Lung (tissue), 12 donors: ENCODE data around the gene PHKB. TPM values are rescaled to one million over a fixed set of nuclear protein-coding genes. Genes with fewer than 3 reads are reported as not detected.

ENCODE experiments used
- ATAC-seq: fragments of 200-7000 bp; cut with Tn5 transposase; one replicate; pipeline ENCODE4 v1.9.1; 2020; ENCODE audit warnings: moderate number of reproducible peaks; ENCODE audit not compliant: insufficient read depth, low FRiP score
- DNase-seq, 3 donors: peaks; one replicate each; pipeline ENCODE4 v3.0.0-alpha.2; 2013 to 2017
- H3K27ac ChIP-seq, 2 donors: one replicate each; pipeline ENCODE4 v1.5.1; 2013; ENCODE audit warnings: mild to moderate bottlenecking in 2 of 2, moderate library complexity in 2 of 2, control low read depth in 1 of 2, inconsistent platforms in 1 of 2, low read depth in 1 of 2, low read length in 1 of 2
- H3K27me3 ChIP-seq, 3 donors: one replicate each; pipeline ENCODE4 v1.5.1; 2013; ENCODE audit warnings: low read length in 2 of 3; ENCODE audit not compliant: control insufficient read depth in 3 of 3, insufficient read depth in 3 of 3
- H3K36me3 ChIP-seq, 4 donors: one replicate each; pipeline ENCODE4 v1.5.1; 2013; ENCODE audit warnings: low read length in 4 of 4, mild to moderate bottlenecking in 1 of 4, moderate library complexity in 1 of 4; ENCODE audit not compliant: control insufficient read depth in 4 of 4, insufficient read depth in 4 of 4
- H3K4me1 ChIP-seq, 5 donors: one replicate each; pipeline ENCODE4 v1.5.1; 2013; ENCODE audit warnings: low read length in 5 of 5, mild to moderate bottlenecking in 2 of 5, moderate library complexity in 1 of 5; ENCODE audit not compliant: control insufficient read depth in 5 of 5, insufficient read depth in 5 of 5
- H3K4me3 ChIP-seq: one replicate; pipeline ENCODE4 v1.5.1; 2013; ENCODE audit warnings: mild to moderate bottlenecking, control low read depth, moderate library complexity
- H3K9ac ChIP-seq, 2 donors: one replicate each; pipeline ENCODE4 v1.5.1; 2013; ENCODE audit warnings: low read length in 2 of 2, control low read depth in 1 of 2; ENCODE audit not compliant: insufficient read depth in 1 of 2
- H3K9me3 ChIP-seq, 4 donors: one replicate each; pipeline ENCODE4 v1.5.1; 2013; ENCODE audit warnings: low read length in 3 of 4, mild to moderate bottlenecking in 1 of 4, moderate library complexity in 1 of 4; ENCODE audit not compliant: control insufficient read depth in 4 of 4, insufficient read depth in 3 of 4
- WGBS, 2 donors: extraction: QIAGEN DNeasy Blood & Tissue Kit; methylation state at CpG; one replicate each; pipeline ENCODE4 v1.1.7; 2013; 5-methylcytosine and 5-hydroxymethylcytosine counted together
- polyA plus RNA-seq, 2 donors: library from polyadenylated mRNA; stranded (reverse); fragments of 200-250 nt; gene quantifications; one replicate each; pipeline ENCODE4 v1.2.1, GENCODE V29; 2013
- total RNA-seq, 2 donors: library from RNA; depleted of rRNA in 1 of 2; stranded (reverse); fragments of >200 nt in 1 of 2; gene quantifications; one replicate each; pipeline ENCODE4 v1.2.1, GENCODE V29; 2014 to 2021
- TF ChIP-seq, protein P1 (sequence below): IDR thresholded peaks from 2 replicates; pipeline ENCODE4 v1.5.1; 2012; ENCODE audit warnings: mild to moderate bottlenecking; ENCODE audit errors: control extremely low read depth, extremely low read depth
- donor health status: control.
- donor health status: control.
- donor health status: Bipolar disorder and iron deficiency.
- donor health status: healthy.
- donor health status: DM: yes; HTN: yes; CAD: no.

Gene PHKB
- total and polyA plus RNA-seq, 4 donors: 21.2 to 134 (median 49.6) TPM

DNA sequence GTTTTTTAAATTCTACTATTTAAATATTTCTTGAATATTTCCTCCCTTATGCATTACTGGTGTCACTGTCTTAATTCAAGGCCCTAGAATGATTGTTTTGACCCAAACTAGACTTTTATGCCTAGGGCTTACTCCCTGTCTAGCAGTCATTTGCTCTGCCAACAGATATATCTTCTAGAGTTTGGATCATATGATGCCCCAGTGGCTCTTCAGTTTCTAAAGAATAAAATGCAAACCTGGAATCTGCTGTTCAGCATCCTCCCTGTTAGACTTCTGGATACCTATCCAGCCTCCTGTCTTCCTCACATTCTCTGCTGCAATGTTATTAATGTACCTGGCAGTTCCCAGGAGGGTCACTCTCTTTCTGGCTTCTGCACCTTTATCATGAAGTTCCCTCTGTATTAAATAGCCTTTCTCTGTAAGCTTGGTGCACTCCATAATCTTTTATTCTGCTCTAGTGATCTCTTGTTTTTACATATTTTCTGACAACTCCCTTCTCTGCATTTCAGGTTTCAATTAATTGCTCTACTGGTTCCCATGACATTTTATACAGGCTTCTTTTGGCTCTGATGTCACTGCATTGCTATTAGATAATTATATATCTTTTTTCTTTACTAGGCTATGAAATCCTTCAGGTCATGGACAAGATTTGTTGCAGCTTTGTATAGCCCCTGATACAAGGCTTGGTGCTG is 15.7 kb downstream of the PHKB start:
- no peak overlapping the region for H3K27ac ChIP-seq
- H3K36me3 ChIP-seq: peaks cover 0 to 2% (median 0%) of the 10 kb centered on the region in 4 donors
- ATAC-seq (no peak), DNase-seq (no peak)
- peaks cover 0 to 34% (median 0%) of the 10 kb centered on the region in 5 donors for H3K4me1 ChIP-seq
- no peaks in the 10 kb centered on the region for H3K27me3 ChIP-seq
- no peak overlapping the region for H3K4me3 ChIP-seq
- TF ChIP-seq, protein P1, sequence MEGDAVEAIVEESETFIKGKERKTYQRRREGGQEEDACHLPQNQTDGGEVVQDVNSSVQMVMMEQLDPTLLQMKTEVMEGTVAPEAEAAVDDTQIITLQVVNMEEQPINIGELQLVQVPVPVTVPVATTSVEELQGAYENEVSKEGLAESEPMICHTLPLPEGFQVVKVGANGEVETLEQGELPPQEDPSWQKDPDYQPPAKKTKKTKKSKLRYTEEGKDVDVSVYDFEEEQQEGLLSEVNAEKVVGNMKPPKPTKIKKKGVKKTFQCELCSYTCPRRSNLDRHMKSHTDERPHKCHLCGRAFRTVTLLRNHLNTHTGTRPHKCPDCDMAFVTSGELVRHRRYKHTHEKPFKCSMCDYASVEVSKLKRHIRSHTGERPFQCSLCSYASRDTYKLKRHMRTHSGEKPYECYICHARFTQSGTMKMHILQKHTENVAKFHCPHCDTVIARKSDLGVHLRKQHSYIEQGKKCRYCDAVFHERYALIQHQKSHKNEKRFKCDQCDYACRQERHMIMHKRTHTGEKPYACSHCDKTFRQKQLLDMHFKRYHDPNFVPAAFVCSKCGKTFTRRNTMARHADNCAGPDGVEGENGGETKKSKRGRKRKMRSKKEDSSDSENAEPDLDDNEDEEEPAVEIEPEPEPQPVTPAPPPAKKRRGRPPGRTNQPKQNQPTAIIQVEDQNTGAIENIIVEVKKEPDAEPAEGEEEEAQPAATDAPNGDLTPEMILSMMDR: no peak
- no peak overlapping the region for H3K9ac ChIP-seq
- no peaks in the 10 kb centered on the region for H3K9me3 ChIP-seq

DNA sequence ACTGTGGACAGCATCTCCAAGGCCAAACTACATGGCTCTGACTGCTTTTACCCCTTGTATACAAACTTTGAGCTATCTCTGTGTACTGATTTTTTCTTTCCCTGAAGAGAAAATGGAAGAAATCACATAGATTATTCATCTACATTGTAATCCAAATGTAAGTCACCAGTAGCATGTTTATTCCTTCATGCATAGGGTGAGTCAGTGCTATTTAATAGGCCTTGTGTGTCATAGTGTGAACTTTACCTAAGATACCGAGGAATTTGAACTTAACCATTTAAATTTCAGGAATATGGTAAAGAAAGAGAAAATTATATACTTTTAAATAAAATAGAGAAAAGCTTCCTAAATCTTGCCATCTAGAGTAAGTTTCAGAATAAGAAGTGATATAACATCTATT is 16.5 kb downstream of the PHKB start:
- DNase-seq (no peak), ATAC-seq (no peak)
- H3K27me3 ChIP-seq: no peaks in the 10 kb centered on the region
- H3K36me3 ChIP-seq: peaks cover 0 to 2% (median 0%) of the 10 kb centered on the region in 4 donors
- H3K9ac ChIP-seq: no peak overlapping the region
- no peak overlapping the region for H3K4me3 ChIP-seq
- H3K27ac ChIP-seq: no peak overlapping the region
- WGBS, 2 donors: 87 to 92% methylated on average over 1 of the region's 1 CpG
- no peaks in the 10 kb centered on the region for H3K9me3 ChIP-seq
- TF ChIP-seq, protein P1: no peak
- H3K4me1 ChIP-seq: peaks cover 0 to 37% (median 0%) of the 10 kb centered on the region in 5 donors

DNA sequence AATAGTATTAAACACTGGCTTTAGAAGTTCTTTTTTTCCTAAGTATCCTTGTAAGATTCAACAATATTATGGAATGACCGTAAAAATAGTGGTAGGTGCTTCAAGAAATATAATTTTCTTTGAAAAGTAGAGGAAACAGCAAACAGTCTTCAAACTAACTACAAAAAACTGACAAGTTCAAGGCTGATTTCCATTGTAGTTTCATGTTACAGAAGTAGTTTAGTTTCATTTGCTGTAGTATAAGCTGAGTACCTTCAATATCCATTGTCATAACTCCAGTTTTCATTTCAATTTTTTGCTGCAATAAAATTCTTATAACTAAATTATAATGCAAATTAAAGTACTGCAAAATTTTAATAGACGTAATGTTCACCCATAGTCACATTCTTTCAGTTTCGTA is 19.3 kb downstream of the PHKB start:
- no peaks in the 10 kb centered on the region for H3K9me3 ChIP-seq
- H3K27me3 ChIP-seq: no peaks in the 10 kb centered on the region
- TF ChIP-seq, protein P1: no peak
- 97 to 99% methylated on average over 3 of the region's 3 CpGs for WGBS, 2 donors
- no peak overlapping the region for H3K27ac ChIP-seq
- H3K36me3 ChIP-seq: peaks cover 0 to 2% (median 0%) of the 10 kb centered on the region in 4 donors
- no peak overlapping the region for H3K4me3 ChIP-seq
- ATAC-seq (no peak), DNase-seq (no peak)
- H3K9ac ChIP-seq: no peak overlapping the region
- peaks cover 0 to 32% (median 0%) of the 10 kb centered on the region in 5 donors for H3K4me1 ChIP-seq
